Natural killer cell (primary cell): ENCODE results near the gene LSM4. TPM values are rescaled to one million over a fixed set of nuclear protein-coding genes. Genes with fewer than 3 reads are reported as not detected.
A peak's percentile ranks its signal among the peaks of the same experiment; 100 is the strongest.

Experiments
- ATAC-seq, 3 donors: fragments of 150-1000 bp in 2 of 3; fragments of 200-7000 bp in 1 of 3; cut with Tn5 transposase; 1 replicate in 1 of 3; 2 replicates in 2 of 3; pipeline ENCODE4 v1.10.0; 2021; ENCODE audit warnings: mild to moderate bottlenecking in 2 of 3, moderate library complexity in 2 of 3
- DNase-seq, 2 donors: peaks; one replicate each; pipeline versions ENCODE4 v3.0.0 to v3.0.0-alpha.2; 2013 to 2021; ENCODE audit warnings: mixed read lengths in 1 of 2
- H3K27ac ChIP-seq: one replicate; pipeline ENCODE4 v1.5.1; 2013; ENCODE audit warnings: mild to moderate bottlenecking, low read length
- H3K27me3 ChIP-seq: one replicate; pipeline ENCODE4 v1.6.1; 2013; ENCODE audit warnings: low read length; ENCODE audit not compliant: control insufficient read depth, insufficient read depth
- H3K36me3 ChIP-seq: one replicate; pipeline ENCODE4 v1.6.1; 2013; ENCODE audit warnings: low read length; ENCODE audit not compliant: control insufficient read depth, insufficient read depth
- H3K4me1 ChIP-seq: one replicate; pipeline ENCODE4 v1.6.1; 2013; ENCODE audit warnings: low read length; ENCODE audit not compliant: control insufficient read depth, insufficient read depth
- H3K4me3 ChIP-seq: one replicate; pipeline ENCODE4 v1.5.1; 2013; ENCODE audit warnings: low read length
- H3K9me3 ChIP-seq: one replicate; pipeline ENCODE4 v1.6.1; 2013; ENCODE audit warnings: low read length; ENCODE audit not compliant: control insufficient read depth, insufficient read depth
- H3K27ac Mint-ChIP-seq, 2 donors: one replicate each; pipeline ENCODE4 v1.8.0; 2022; ENCODE audit warnings: mild to moderate bottlenecking in 2 of 2, mixed read lengths in 2 of 2, moderate library complexity in 1 of 2
- H3K27me3 Mint-ChIP-seq, 2 donors: one replicate each; pipeline ENCODE4 v1.8.0; 2022; ENCODE audit warnings: low read depth in 2 of 2, mixed read lengths in 2 of 2
- H3K36me3 Mint-ChIP-seq: one replicate; pipeline ENCODE4 v1.8.0; 2022; ENCODE audit warnings: mixed read lengths
- H3K4me1 Mint-ChIP-seq, 2 donors: one replicate each; pipeline ENCODE4 v1.8.0; 2022; ENCODE audit warnings: mixed read lengths in 2 of 2
- H3K4me3 Mint-ChIP-seq: one replicate; pipeline ENCODE4 v1.8.0; 2022; ENCODE audit warnings: mild to moderate bottlenecking, moderate library complexity, mixed read lengths
- H3K9me3 Mint-ChIP-seq, 2 donors: one replicate each; pipeline ENCODE4 v1.8.0; 2022; ENCODE audit warnings: mixed read lengths in 2 of 2
- CTCF ChIP-seq: fragments of 200-600 bp; IDR thresholded peaks from one replicate; pipeline ENCODE4 v1.8.0; 2022; ENCODE audit warnings: antibody characterized with exemption
- WGBS: methylation state at CpG from one replicate; pipeline ENCODE4 v1.1.7; 2013; ENCODE audit warnings: missing lambda C conversion rate; ENCODE audit not compliant: insufficient coverage; 5-methylcytosine and 5-hydroxymethylcytosine counted together
- intact Hi-C: fragments of 100-400 bp; cut with micrococcal nuclease; formaldehyde crosslinking; loops from one replicate; pipeline ENCODE4 v1.14.2; 2022
- total RNA-seq, 4 donors: library from RNA; stranded (reverse); fragments of 120-200 nt in 1 of 4; gene quantifications; one replicate each; pipeline versions ENCODE4 v1.2.3 to v1.2.4, GENCODE V29; 2013 to 2022

Gene LSM4
- total RNA-seq, 3 donors from 2014 or later (not counting 1 experiment from before 2014, with no cell fraction given) = 42.4 to 60.8 (median 44.8) TPM

DNA sequence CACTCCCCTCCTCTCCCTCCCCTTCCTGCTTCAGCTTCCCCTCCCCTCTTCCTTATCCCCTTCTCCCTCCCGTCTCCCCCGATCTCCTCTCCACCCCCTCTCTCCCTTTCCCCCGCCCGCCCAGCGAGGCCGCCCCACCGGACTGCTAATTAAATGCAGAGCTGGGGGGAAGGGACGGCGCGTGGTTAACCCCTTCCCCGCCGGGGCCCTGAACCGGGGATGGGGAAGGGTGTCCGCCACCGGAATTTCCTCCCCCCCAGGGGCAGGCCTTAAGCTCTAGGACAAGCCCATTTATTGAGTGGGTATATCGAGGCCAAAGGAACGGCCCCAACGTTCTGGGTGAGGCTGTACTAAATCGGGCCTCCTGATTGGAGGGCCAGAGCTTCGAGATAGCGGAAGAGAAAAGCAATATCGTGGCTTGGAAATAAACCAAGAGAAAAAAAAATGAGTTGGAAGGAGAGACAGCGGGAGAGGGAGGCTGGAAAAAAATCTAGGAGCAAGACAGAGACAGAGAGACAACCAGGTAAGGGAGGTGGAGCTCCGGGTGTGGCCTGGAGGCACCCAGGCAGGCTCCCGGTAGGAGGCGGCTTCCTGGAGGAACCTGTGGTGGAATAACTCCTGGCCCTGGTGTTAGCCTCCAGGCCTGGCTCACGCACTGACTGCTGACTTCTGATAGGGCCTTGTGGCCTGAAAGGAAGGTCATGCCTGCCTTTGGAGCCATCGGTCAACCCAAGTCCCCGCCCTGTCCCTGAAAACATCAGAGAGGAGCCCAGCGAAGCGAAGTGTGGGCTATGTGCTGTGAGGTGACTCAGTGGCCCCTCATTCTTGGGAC is 29.9 kb downstream of the LSM4 start:
- no peaks in the 10 kb centered on the region for H3K36me3 Mint-ChIP-seq
- intact Hi-C loops = no loop called here
- H3K4me3 Mint-ChIP-seq = peak overlapping the region; percentile 89
- peak overlapping the region; percentile 99 for H3K27ac ChIP-seq
- H3K27ac Mint-ChIP-seq = peak overlapping the region; percentile 89
- no peaks in the 10 kb centered on the region for H3K27me3 ChIP-seq
- no peaks in the 10 kb centered on the region for H3K9me3 ChIP-seq
- H3K9me3 Mint-ChIP-seq = no peaks in the 10 kb centered on the region
- no peak for TF ChIP-seq CTCF
- WGBS = 22% methylated on average over 28 of the region's 31 CpGs
- H3K4me3 ChIP-seq = peak overlapping the region; percentile 71
- ATAC-seq (no peak), DNase-seq (peak in 1 of 2 donors; percentile 41)
- peaks cover 67% of the 10 kb centered on the region for H3K4me1 ChIP-seq
- peaks cover 41 to 49% of the 10 kb centered on the region in 2 donors for H3K4me1 Mint-ChIP-seq
- no peaks in the 10 kb centered on the region for H3K27me3 Mint-ChIP-seq
- no peaks in the 10 kb centered on the region for H3K36me3 ChIP-seq

GRCh38 chr19:18292462-18292809 is 30.4 kb downstream of the LSM4 start:
- intact Hi-C loops = no loop called here
- H3K4me1 ChIP-seq = peaks cover 67% of the 10 kb centered on the region
- TF ChIP-seq CTCF = no peak
- no peak for DNase-seq
- H3K36me3 ChIP-seq = no peaks in the 10 kb centered on the region
- Mint-ChIP-seq H3K27me3 (no peaks in the 10 kb centered on the region), H3K27ac (peak overlapping the region; percentile 89), H3K4me3 (peak overlapping the region; percentile 89), H3K9me3 (no peaks in the 10 kb centered on the region), H3K36me3 (no peaks in the 10 kb centered on the region), H3K4me1 (peaks cover 41 to 49% of the 10 kb centered on the region in 2 donors)
- H3K4me3 ChIP-seq = peak overlapping the region; percentile 71
- no peaks in the 10 kb centered on the region for H3K9me3 ChIP-seq
- WGBS = under 1% methylated on average over 20 of the region's 20 CpGs
- peak overlapping the region; percentile 99 for H3K27ac ChIP-seq
- no peaks in the 10 kb centered on the region for H3K27me3 ChIP-seq
- no peak for ATAC-seq

DNA sequence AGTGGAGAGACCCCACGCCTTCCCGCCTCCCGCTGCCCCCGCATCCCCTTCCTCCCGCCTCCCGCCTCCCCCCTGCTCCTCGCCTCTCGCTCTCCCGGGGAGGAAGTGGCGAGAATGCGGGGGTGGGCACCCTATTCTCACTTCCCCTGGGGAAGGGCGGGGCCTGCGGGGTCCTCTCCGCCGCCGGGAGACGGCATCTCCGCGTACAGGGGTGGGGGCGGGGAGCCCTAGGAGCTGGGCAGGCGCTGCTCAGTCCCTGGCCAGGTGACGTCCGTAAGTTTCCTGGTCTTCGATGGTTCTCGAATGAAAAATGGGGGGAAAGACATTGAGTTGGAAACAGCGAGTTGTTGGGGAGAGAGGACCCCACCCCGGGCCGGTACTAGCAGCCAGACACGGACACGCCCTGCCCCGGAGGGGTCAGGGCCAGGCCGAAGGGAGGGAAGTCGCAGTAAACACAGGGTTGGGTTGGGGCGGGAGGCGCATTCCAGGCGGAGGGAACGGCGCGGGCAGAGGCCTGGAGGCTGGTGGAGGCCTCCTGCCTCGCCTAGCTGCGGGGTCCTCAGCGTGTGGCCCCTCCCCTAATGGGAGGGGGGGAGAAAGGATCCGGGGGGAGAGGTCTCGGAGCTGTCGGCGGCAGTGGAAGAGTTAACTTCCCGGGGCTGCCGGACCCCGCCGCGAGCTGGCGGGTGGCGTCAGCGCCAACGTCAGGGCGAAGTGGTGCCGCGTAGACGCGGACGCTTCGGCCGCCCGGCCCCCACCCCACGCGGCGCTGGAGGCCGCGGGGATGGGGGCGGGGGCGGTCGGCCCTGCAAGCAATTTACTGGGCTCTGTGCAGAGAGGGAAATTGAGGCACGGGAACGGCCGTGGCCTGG is 31.1 kb downstream of the LSM4 start:
- Mint-ChIP-seq H3K4me3 (peak overlapping the region; percentile 92), H3K36me3 (no peaks in the 10 kb centered on the region), H3K9me3 (no peaks in the 10 kb centered on the region), H3K27ac (peak overlapping the region; percentile 89), H3K4me1 (peaks cover 43 to 51% of the 10 kb centered on the region in 2 donors), H3K27me3 (no peaks in the 10 kb centered on the region)
- Histone ChIP-seq H3K4me1 (peaks cover 67% of the 10 kb centered on the region), H3K9me3 (no peaks in the 10 kb centered on the region), H3K27ac (peak overlapping the region; percentile 99), H3K4me3 (peak overlapping the region; percentile 71), H3K36me3 (no peaks in the 10 kb centered on the region), H3K27me3 (no peaks in the 10 kb centered on the region)
- ATAC-seq (peak; percentile 38 to 75 (median 51)), DNase-seq (peak; percentile 74 to 88)
- intact Hi-C loops = no loop called here
- under 1% methylated on average over 75 of the region's 75 CpGs for WGBS
- no peak for TF ChIP-seq CTCF
